HG02623 (cell line): ENCODE measurements around the gene PAGE5.

Experiments
- ATAC-seq: cut with Tn5 transposase; IDR thresholded peaks from one replicate; pipeline ENCODE4 v1.9.1; 2021; ENCODE audit warnings: moderate library complexity; ENCODE audit not compliant: unreplicated experiment

The PAGE5 gene

GRCh38 chrX:55220119-55220794 is at the start of gene PAGE5:
TSS of gene PAGE5 (plus strand) at chrX:55220346. CDS start at chrX:55221383, 1,037 bp downstream.
- ATAC-seq = no peak

GRCh38 chrX:55187281-55187680 is 32.9 kb upstream of the PAGE5 start:
- no peak for ATAC-seq

GRCh38 chrX:55196688-55197087 is 23.5 kb upstream of the PAGE5 start:
- no peak for ATAC-seq

- ATAC-seq = no peak
These were observed 18.1 kb upstream of the PAGE5 start for GRCh38 chrX:55201930-55202579.

- no peak for ATAC-seq
These were observed 13.8 kb upstream of the PAGE5 start for GRCh38 chrX:55206162-55206941.

GRCh38 chrX:55210931-55211677 is 9.0 kb upstream of the PAGE5 start:
- ATAC-seq = no peak

GRCh38 chrX:55213381-55213780 is 6.8 kb upstream of the PAGE5 start:
- no peak for ATAC-seq

GRCh38 chrX:55240788-55241340 is 20.7 kb downstream of the PAGE5 start:
- ATAC-seq = no peak

GRCh38 chrX:55253528-55253927 is 33.4 kb downstream of the PAGE5 start:
- ATAC-seq = no peak

- no peak for ATAC-seq
These were observed 40.7 kb downstream of the PAGE5 start for GRCh38 chrX:55260806-55261205.

- no peak for ATAC-seq
These were observed 44.7 kb downstream of the PAGE5 start, which contains the start of gene PAGE3 for GRCh38 chrX:55264816-55265215. TSS of gene PAGE3 (minus strand) at chrX:55264916. CDS start at chrX:55263903, 1,013 bp downstream.
